Prostate gland (tissue), 2 donors: ENCODE results near the gene GPR17.

Experiments
- CTCF ChIP-seq, 4 experiments: fragments of 200-600 bp in 2 of 4; fragments of 450-650 bp in 2 of 4; sonication (generic) in 2 of 4; IDR thresholded peaks; 1 replicate in 3 of 4; 2 replicates in 1 of 4; pipeline ENCODE4 v1.5.1; 2016 to 2019; ENCODE audit warnings: antibody characterized with exemption in 4 of 4, mild to moderate bottlenecking in 2 of 4, moderate library complexity in 2 of 4
- POLR2A ChIP-seq: fragments of 450-650 bp; IDR thresholded peaks from one replicate; pipeline ENCODE4 v1.6.1; 2016; ENCODE audit warnings: antibody characterized with exemption, mild to moderate bottlenecking

GRCh38 chr2:127609031-127609751 lies 36.8 kb upstream of the GPR17 start:
- TF ChIP-seq POLR2A, result no peak
- TF ChIP-seq CTCF (IDR thresholded peaks at IDR 0.05), result no peak
